ENCODE measurements around the gene RGR.

The RGR gene

GRCh38 chr10:84236807-84237198, 8.1 kb upstream of the RGR start:
- no peak for TF ChIP-seq CTCF (IDR thresholded peaks at IDR 0.05; ENCODE audit: low read depth, low read length)
- H3K4me3 ChIP-seq (ENCODE audit: low read depth, low read length): no peak overlapping the region
- no peak for DNase-seq (ENCODE audit: low read depth, low spot score)
- in situ Hi-C loops (cut with HindIII; ENCODE audit: low sequenced_read_pairs): no loop called here

- TF ChIP-seq CTCF (IDR thresholded peaks at IDR 0.05; ENCODE audit: low read depth, low read length): no peak
- no peak for DNase-seq (ENCODE audit: low read depth, low spot score)
- in situ Hi-C loops (cut with HindIII; ENCODE audit: low sequenced_read_pairs): no loop called here
- H3K4me3 ChIP-seq (ENCODE audit: low read depth, low read length): no peak overlapping the region
Observed at GRCh38 chr10:84237199-84238051, 7.4 kb upstream of the RGR start.

GRCh38 chr10:84238909-84239308, 5.9 kb upstream of the RGR start:
- in situ Hi-C loops (cut with HindIII; ENCODE audit: low sequenced_read_pairs): no loop called here
- no peak overlapping the region for H3K4me3 ChIP-seq (ENCODE audit: low read depth, low read length)
- DNase-seq (ENCODE audit: low read depth, low spot score): no peak
- TF ChIP-seq CTCF (IDR thresholded peaks at IDR 0.05; ENCODE audit: low read depth, low read length): no peak

- no peak for TF ChIP-seq CTCF (IDR thresholded peaks at IDR 0.05; ENCODE audit: low read depth, low read length)
- H3K4me3 ChIP-seq (ENCODE audit: low read depth, low read length): no peak within 1 kb of the TSS
- no peak for DNase-seq (ENCODE audit: low read depth, low spot score)
- in situ Hi-C loops (cut with HindIII; ENCODE audit: low sequenced_read_pairs): no loop called here
Observed at GRCh38 chr10:84241185-84241790, 3.6 kb upstream of the RGR start, which contains the start of gene LRIT1. Gene LRIT1 (minus strand): TSS chr10:84241546. CDS start chr10:84241439, 107 bp downstream.

- in situ Hi-C loops (cut with HindIII; ENCODE audit: low sequenced_read_pairs): no loop called here
- no peak for DNase-seq (ENCODE audit: low read depth, low spot score)
- no peak overlapping the region for H3K4me3 ChIP-seq (ENCODE audit: low read depth, low read length)
- TF ChIP-seq CTCF (IDR thresholded peaks at IDR 0.05; ENCODE audit: low read depth, low read length): no peak
Observed at GRCh38 chr10:84243759-84244158, 1.1 kb upstream of the RGR start.

- TF ChIP-seq CTCF (IDR thresholded peaks at IDR 0.05; ENCODE audit: low read depth, low read length): no peak
- no peak for DNase-seq (ENCODE audit: low read depth, low spot score)
- H3K4me3 ChIP-seq (ENCODE audit: low read depth, low read length): no peak overlapping the region
- in situ Hi-C loops (cut with HindIII; ENCODE audit: low sequenced_read_pairs): no loop called here
Observed at GRCh38 chr10:84247496-84247895, 2.6 kb downstream of the RGR start.
